Muscle layer of colon (tissue), 2 donors: ENCODE measurements around the gene INCA1.

Experiments
- H3K27ac ChIP-seq: one replicate; pipeline ENCODE4 v1.7.0; 2013; ENCODE audit warnings: low read depth, mild to moderate bottlenecking, low read length, moderate library complexity
- H3K27me3 ChIP-seq, 2 donors: one replicate each; pipeline ENCODE4 v1.7.0; 2013; ENCODE audit warnings: low read length in 2 of 2, mild to moderate bottlenecking in 2 of 2; ENCODE audit not compliant: insufficient read depth in 2 of 2, control insufficient read depth in 1 of 2
- H3K36me3 ChIP-seq: one replicate; pipeline ENCODE4 v1.7.0; 2013; ENCODE audit warnings: mild to moderate bottlenecking, low read length; ENCODE audit not compliant: insufficient read depth
- H3K4me1 ChIP-seq: one replicate; pipeline ENCODE4 v1.7.0; 2013; ENCODE audit warnings: mild to moderate bottlenecking, low read length; ENCODE audit not compliant: insufficient read depth
- H3K4me3 ChIP-seq, 2 donors: one replicate each; pipeline ENCODE4 v1.7.0; 2013; ENCODE audit warnings: low read length in 2 of 2, low read depth in 1 of 2, mild to moderate bottlenecking in 1 of 2, moderate library complexity in 1 of 2
- H3K9ac ChIP-seq: one replicate; pipeline ENCODE4 v1.7.0; 2013; ENCODE audit warnings: low read length
- H3K9me3 ChIP-seq: one replicate; pipeline ENCODE4 v1.7.0; 2013; ENCODE audit warnings: mild to moderate bottlenecking, low read length
- donor health status: abdominal sarcoma.
- donor health status: Adenocarcinoma of cecum.

The INCA1 gene

DNA sequence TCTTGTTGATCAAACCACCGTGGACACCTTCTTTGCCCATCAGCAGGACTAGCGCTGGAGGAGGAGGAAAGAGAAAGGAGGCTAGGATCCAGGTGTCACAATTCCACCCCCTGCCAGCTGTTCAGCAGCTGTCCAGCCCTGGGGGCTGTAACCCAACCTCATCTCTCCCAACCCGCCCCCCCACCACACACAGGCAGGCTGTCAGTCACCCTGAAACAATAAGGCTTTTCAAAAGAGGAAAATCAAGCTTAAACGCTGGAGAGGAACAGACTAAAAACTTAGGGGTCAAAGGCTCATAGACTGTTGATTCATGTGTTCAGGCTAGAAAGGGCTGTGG, 51.4 kb downstream of the INCA1 start:
- H3K36me3 ChIP-seq, result peaks cover 48% of the 10 kb centered on the region
- H3K27me3 ChIP-seq, result no peaks in the 10 kb centered on the region
- H3K9ac ChIP-seq, result peak overlapping the region; percentile 86
- no peaks in the 10 kb centered on the region for H3K9me3 ChIP-seq
- H3K4me3 ChIP-seq, result peak overlapping the region in 1 of 2 donors; percentile 72
- H3K4me1 ChIP-seq, result peaks cover 63% of the 10 kb centered on the region
- peak overlapping the region; percentile 88 for H3K27ac ChIP-seq

DNA sequence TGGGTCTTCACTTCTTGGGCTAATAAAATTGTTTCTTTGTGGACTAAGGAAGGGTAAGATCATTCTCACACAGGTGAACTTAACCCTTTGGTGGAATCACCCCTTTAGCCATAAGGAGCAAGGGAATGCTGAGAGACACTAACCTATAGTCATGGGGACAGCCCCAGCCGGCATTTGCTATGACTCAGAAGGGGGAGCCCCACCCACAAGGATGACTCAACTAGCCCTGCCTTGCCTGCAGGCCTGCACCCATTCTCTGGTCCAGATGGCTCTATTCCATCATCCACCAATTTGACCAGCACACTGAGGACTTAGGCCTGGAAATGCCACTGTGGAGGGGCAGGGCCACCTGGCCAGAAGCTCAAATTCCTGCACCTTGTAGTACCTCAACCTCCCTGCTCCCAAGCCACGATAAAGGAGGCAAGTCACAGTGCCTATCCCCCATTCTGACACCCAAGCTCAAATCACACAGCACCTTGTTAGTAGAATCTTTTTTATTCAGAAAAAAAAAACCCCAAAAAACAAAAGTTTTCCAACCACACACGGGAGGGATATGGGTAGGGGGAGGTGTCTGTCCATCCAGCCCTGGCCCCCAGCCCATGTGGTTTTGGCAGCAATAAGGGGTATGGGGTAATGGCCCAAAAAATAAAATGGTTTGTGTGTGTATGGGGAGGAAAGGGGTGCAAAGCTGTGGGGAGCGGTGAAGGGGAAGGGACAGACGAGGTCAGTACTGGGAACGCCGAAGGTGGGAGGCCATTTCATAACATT, 52.0 kb downstream of the INCA1 start:
- Histone ChIP-seq H3K9me3 (no peaks in the 10 kb centered on the region), H3K9ac (peak overlapping the region; percentile 54), H3K27me3 (no peaks in the 10 kb centered on the region), H3K27ac (peak overlapping the region; percentile 84), H3K4me1 (peaks cover 58% of the 10 kb centered on the region), H3K36me3 (peaks cover 48% of the 10 kb centered on the region), H3K4me3 (peak overlapping the region in 1 of 2 donors; percentile 72)

DNA sequence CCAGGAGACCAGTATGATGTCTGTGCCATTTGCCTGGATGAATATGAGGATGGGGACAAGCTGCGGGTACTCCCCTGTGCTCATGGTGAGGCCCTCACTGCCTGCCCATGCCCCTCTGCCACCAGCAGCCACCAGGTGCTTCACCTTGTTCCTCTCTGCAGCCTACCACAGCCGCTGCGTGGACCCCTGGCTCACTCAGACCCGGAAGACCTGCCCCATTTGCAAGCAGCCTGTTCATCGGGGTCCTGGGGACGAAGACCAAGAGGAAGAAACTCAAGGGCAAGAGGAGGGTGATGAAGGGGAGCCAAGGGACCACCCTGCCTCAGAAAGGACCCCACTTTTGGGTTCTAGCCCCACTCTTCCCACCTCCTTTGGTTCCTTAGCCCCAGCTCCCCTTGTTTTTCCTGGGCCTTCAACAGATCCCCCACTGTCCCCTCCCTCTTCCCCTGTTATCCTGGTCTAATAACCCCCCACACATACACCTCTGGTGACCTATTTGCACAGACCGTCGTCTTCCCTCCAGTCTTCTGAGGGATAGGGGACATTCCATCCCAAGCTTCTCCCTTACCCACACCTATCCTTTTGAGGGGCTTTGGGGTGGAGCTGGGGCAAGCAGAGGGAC, 52.7 kb downstream of the INCA1 start:
- H3K4me1 ChIP-seq, result peaks cover 56% of the 10 kb centered on the region
- H3K9ac ChIP-seq, result peak overlapping the region; percentile 54
- H3K4me3 ChIP-seq, result no peak overlapping the region
- peaks cover 48% of the 10 kb centered on the region for H3K36me3 ChIP-seq
- H3K27ac ChIP-seq, result peak overlapping the region; percentile 84
- no peaks in the 10 kb centered on the region for H3K27me3 ChIP-seq
- H3K9me3 ChIP-seq, result no peaks in the 10 kb centered on the region

DNA sequence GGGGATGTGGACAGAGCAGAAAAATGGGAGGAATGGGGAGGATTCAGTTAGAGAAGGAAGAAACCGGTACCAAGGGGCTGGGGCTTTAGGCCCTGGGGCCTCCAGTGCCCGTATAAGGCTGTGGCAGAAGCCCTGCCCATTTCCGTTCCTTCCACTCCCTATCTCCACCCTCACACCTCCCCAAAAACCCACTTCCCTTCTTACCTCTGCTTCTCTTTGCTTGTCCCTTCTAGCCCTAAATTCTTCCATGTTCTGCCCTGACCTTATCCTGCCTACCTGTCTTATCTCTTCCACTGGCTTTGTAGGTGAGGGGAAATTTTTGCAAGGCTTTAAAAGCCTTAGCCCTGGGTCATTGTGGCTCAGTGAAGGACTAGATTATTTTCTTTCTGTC, 53.2 kb downstream of the INCA1 start:
- Histone ChIP-seq H3K9me3 (no peaks in the 10 kb centered on the region), H3K4me1 (peaks cover 57% of the 10 kb centered on the region), H3K4me3 (no peak overlapping the region), H3K36me3 (peaks cover 48% of the 10 kb centered on the region), H3K27ac (no peak overlapping the region), H3K9ac (peak overlapping the region; percentile 54), H3K27me3 (no peaks in the 10 kb centered on the region)

DNA sequence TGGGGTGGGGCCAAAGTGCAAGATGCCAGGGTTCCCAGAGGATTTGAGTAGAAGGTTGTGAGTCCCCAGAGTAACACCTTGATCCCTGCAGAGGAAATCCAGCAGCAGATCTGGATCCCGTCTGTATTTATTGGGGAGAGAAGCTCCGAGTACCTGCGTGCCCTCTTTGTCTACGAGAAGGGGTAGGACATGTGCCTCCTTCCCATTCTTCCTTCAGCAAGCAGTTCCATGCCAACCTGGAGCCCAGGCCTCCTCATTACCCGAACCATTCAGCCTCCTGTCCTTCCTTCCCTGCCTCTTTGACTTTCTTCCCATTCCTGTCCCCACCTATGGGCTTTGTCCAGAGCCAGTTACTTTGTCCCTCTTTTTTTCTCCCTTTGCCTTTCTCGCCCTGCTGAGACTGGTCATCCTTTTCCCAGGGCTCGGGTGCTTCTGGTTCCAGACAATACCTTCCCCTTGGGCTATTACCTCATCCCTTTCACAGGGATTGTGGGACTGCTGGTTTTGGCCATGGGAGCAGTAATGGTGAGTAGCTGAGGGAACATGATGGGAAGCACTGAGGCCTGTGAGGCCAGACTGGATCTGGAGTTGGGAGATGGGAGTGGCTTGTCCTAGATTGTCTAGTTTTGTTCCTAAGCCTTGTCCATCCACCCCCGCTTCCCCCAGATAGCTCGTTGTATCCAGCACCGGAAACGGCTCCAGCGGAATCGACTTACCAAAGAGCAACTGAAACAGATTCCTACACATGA, 54.4 kb downstream of the INCA1 start:
- Histone ChIP-seq H3K27ac (no peak overlapping the region), H3K9ac (no peak overlapping the region), H3K9me3 (no peaks in the 10 kb centered on the region), H3K4me1 (peaks cover 69% of the 10 kb centered on the region), H3K36me3 (peaks cover 58% of the 10 kb centered on the region), H3K4me3 (no peak overlapping the region), H3K27me3 (no peaks in the 10 kb centered on the region)

DNA sequence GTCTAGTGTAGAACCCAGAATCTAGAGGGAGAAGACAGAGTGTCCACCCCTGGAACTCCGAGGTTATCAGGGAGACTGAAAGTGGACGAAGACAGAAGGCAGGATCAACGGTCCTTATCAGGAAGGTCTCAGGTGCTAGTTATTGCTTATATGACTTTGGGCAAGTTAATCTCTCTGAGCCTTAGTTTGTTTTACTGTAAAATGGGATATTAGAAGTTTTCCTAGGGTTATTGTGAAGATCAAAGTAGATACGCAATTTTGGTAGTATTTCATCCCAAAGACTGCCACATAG, 56.1 kb downstream of the INCA1 start:
- H3K4me3 ChIP-seq, result peak overlapping the region; percentile 92 to 97
- no peaks in the 10 kb centered on the region for H3K27me3 ChIP-seq
- peak overlapping the region; percentile 97 for H3K27ac ChIP-seq
- H3K9me3 ChIP-seq, result no peaks in the 10 kb centered on the region
- H3K36me3 ChIP-seq, result peaks cover 65% of the 10 kb centered on the region
- peak overlapping the region; percentile 94 for H3K9ac ChIP-seq
- peaks cover 65% of the 10 kb centered on the region for H3K4me1 ChIP-seq

DNA sequence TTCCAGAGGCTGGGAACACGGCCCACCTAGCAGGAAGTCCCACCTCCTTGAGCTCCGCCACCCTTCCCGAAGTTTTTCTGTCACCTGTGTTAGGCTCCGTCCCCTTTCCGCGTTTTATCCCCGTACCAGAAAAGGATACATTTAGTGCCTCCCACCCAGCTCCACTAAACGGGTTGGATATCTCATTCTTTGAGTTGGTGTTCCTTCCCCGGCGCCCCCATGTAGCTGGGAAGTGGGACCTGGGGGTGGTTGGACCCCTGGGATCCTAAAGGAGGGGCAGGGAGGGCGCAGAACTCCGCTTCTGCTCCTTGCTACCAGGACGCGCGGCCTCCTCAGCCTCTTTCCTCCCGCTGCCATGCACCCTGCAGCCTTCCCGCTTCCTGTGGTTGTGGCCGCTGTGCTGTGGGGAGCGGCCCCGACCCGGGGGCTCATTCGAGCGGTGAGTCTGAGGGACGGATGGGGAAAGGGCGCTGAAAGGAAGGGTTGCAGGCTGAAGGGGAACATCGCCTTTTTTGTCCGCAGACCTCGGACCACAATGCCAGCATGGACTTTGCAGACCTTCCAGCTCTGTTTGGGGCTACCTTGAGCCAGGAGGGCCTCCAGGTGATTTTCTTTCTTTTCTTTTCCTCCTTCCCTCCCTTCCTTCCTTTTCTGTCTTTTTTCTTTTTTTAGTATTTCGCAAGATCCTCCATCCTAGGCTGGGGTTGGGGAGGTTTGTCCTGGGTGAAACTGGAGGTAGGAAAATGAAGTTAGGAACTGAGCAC, 56.6 kb downstream of the INCA1 start:
- Histone ChIP-seq H3K9me3 (no peaks in the 10 kb centered on the region), H3K27me3 (no peaks in the 10 kb centered on the region), H3K27ac (peak overlapping the region; percentile 97), H3K36me3 (peaks cover 64% of the 10 kb centered on the region), H3K4me3 (peak overlapping the region; percentile 92 to 97), H3K9ac (peak overlapping the region; percentile 94), H3K4me1 (peaks cover 60% of the 10 kb centered on the region)

DNA sequence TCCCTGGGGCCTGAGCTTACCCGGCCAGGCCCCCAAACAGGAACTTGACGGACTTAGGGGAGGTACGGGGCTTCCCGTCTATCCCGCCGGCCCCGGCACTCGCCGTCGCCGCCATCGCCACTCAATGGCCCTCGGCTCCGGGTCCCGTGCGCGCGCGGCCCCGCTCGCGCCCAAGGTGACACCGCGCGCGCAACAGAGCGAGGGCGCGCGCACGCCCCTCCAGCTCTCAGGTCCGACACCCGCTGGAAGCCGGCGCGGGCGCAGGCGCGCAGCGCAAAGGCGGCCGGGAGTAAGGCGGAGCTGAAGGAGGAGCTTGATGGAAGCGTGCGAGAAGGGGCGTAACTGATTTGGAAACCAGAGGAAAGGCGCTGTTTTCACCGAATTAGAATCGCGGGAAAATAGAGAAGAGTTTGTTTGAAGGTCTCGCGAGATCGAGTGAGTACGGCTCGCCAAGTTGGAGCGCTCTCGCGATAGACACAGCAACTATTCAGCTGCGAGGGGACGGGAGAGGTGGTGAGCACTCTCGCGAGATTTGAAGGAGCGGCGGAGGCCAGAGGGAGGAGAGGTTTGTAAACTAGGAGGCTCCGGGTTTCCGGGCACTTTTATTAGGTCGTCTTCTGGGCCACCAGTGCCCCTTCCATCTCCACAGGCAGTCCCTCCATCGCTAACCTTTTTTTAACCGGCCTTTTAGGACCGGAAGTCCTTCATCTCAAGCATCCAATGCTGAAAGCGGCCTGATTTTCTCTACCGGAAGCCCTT, 57.3 kb downstream of the INCA1 start, which contains the start of the genes RNF167 and SLC25A11:
TSS of gene RNF167 (plus strand) at position 473 of the 759 bp plus-strand sequence. CDS start 642 bp downstream, outside the sequence.
TSS of gene SLC25A11 (minus strand) at position 251 of the 759 bp plus-strand sequence. CDS start at position 115, 136 bp downstream.
- H3K4me1 ChIP-seq, result peaks cover 52% of the 10 kb centered on the region

DNA sequence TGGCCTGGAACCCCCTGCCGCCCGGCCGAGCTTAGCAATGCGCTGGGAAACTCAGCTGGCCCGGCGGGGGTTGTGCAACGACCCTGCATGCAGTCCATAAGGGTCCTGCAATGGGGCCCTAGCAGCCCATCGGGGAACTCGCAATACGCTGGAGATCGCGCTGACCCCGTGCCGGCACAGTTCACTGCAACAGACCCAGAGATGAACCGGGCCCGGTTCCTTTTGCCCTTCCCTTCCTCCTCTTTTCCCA, 57.9 kb downstream of the INCA1 start:
- Histone ChIP-seq H3K9me3 (no peaks in the 10 kb centered on the region), H3K4me1 (peaks cover 49% of the 10 kb centered on the region), H3K27me3 (no peaks in the 10 kb centered on the region), H3K27ac (peak overlapping the region; percentile 97), H3K36me3 (peaks cover 55% of the 10 kb centered on the region), H3K9ac (peak overlapping the region; percentile 94), H3K4me3 (peak overlapping the region; percentile 92 to 97)

More for the DNA sequence above, 57.3 kb downstream of the INCA1 start, which contains the start of the genes RNF167 and SLC25A11:
- H3K9ac ChIP-seq, result peak within 1 kb of the TSS; percentile 94
- no peaks in the 10 kb centered on the region for H3K9me3 ChIP-seq
- peak within 1 kb of the TSS; percentile 92 to 97 for H3K4me3 ChIP-seq
- H3K36me3 ChIP-seq, result peaks cover 60% of the 10 kb centered on the region
- peak within 1 kb of the TSS; percentile 97 for H3K27ac ChIP-seq
- H3K27me3 ChIP-seq, result no peaks in the 10 kb centered on the region

DNA sequence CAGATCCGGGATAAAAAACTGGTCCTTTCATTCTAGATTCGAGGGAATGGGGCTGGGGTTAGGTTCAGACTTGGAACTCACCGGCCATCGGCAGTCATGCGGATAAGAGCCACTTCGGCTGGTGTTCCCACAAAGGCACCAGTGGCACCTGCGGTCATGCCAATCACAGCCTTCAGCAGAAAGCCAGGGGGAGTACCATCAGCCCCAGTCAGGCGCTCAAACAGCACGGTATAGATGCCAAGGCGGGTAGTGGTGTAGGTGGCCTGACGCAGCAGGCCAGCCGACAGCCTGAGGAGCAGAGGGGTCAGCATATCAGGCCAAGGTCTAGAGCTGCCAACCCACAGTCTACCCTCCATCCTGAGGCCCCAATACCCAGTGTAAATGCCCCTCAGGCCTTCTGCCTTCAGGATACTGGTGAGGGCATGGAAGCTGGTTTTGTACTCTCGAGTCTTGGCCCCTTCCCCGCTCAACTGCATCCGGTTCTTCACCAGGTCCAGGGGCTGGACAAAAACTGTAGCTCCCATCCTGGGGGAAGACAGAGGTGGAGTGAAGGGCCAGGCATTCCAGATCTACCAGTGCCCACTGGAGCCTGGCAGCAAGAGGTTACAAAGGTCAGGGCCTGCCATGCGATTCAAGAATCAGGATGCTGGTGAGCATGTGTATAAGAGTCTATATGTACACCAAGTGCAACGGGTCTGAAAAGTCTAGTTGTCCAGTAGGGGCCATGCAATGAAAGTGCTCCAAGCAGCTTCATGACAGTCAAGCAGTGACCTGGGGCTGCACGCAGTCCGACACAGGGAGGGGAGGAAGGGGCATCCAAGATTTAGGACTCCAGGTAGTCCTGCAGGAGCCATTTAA, 58.4 kb downstream of the INCA1 start:
- H3K4me1 ChIP-seq, result peaks cover 49% of the 10 kb centered on the region
- H3K27ac ChIP-seq, result peak overlapping the region; percentile 97
- no peaks in the 10 kb centered on the region for H3K27me3 ChIP-seq
- peaks cover 49% of the 10 kb centered on the region for H3K36me3 ChIP-seq
- no peaks in the 10 kb centered on the region for H3K9me3 ChIP-seq
- peak overlapping the region; percentile 94 for H3K9ac ChIP-seq
- peak overlapping the region; percentile 92 to 97 for H3K4me3 ChIP-seq
